Astrocyte (in vitro differentiated cells and primary cell): ENCODE data around the gene MRPS2. TPM values are rescaled to one million over a fixed set of nuclear protein-coding genes. Genes with fewer than 3 reads are reported as not detected.

Experiments used
- DNase-seq: peaks from one replicate; pipeline ENCODE4 v3.0.0-alpha.2; 2010; ENCODE audit warnings: low read depth
- FAIRE-seq: peaks from 2 replicates; lab custom pipeline; 2011; peaks lifted over from hg19 to GRCh38; lab: Jason Lieb, UNC
- H2AFZ ChIP-seq: 2 replicates; pipeline ENCODE4 v1.6.0; 2012; ENCODE audit warnings: low read depth, low read length, inconsistent platforms
- H3K27ac ChIP-seq: 2 replicates; pipeline ENCODE4 v1.5.1; 2011; ENCODE audit warnings: low read depth, low read length, inconsistent platforms
- H3K27me3 ChIP-seq: 2 replicates; pipeline ENCODE4 v1.6.0; 2011; ENCODE audit warnings: low read length, inconsistent platforms; ENCODE audit not compliant: insufficient read depth
- H3K36me3 ChIP-seq: 2 replicates; pipeline ENCODE4 v1.5.1; 2011; ENCODE audit warnings: low read length, inconsistent platforms; ENCODE audit not compliant: insufficient read depth
- H3K4me1 ChIP-seq: 2 replicates; pipeline ENCODE4 v1.5.1; 2011; ENCODE audit warnings: low read length, inconsistent platforms; ENCODE audit not compliant: insufficient read depth
- H3K4me2 ChIP-seq: 2 replicates; pipeline ENCODE4 v1.6.0; 2012; ENCODE audit warnings: low read length, inconsistent platforms
- H3K4me3 ChIP-seq: 2 replicates; pipeline ENCODE4 v1.5.1; 2011; ENCODE audit warnings: low read depth, mild to moderate bottlenecking, low read length, inconsistent platforms; ENCODE audit not compliant: insufficient read depth
- H3K79me2 ChIP-seq: 2 replicates; pipeline ENCODE4 v1.6.0; 2012; ENCODE audit warnings: mild to moderate bottlenecking, low read length, inconsistent platforms; ENCODE audit not compliant: insufficient read depth
- H3K9ac ChIP-seq: 2 replicates; pipeline ENCODE4 v1.6.0; 2012; ENCODE audit warnings: mild to moderate bottlenecking, low read length, inconsistent platforms
- H3K9me3 ChIP-seq: 2 replicates; pipeline ENCODE4 v1.5.1; 2012; ENCODE audit warnings: low read depth, mild to moderate bottlenecking, low read length, inconsistent platforms; ENCODE audit not compliant: insufficient read depth
- H4K20me1 ChIP-seq: 2 replicates; pipeline ENCODE4 v1.6.0; 2012; ENCODE audit warnings: low read length, inconsistent platforms; ENCODE audit not compliant: insufficient read depth
- H3K27ac Mint-ChIP-seq: one replicate; pipeline ENCODE4 v1.8.0; 2021; ENCODE audit warnings: mild to moderate bottlenecking, mixed read lengths; ENCODE audit not compliant: unreplicated experiment
- H3K27me3 Mint-ChIP-seq: one replicate; pipeline ENCODE4 v1.8.0; 2021; ENCODE audit warnings: low read depth, mixed read lengths; ENCODE audit not compliant: unreplicated experiment
- H3K36me3 Mint-ChIP-seq: one replicate; pipeline ENCODE4 v1.8.0; 2021; ENCODE audit warnings: low read depth, mixed read lengths; ENCODE audit not compliant: unreplicated experiment
- H3K4me1 Mint-ChIP-seq: one replicate; pipeline ENCODE4 v1.8.0; 2021; ENCODE audit warnings: low read depth, mixed read lengths; ENCODE audit not compliant: unreplicated experiment
- H3K4me3 Mint-ChIP-seq: one replicate; pipeline ENCODE4 v1.8.0; 2021; ENCODE audit warnings: mild to moderate bottlenecking, moderate library complexity, mixed read lengths; ENCODE audit not compliant: unreplicated experiment
- H3K9me3 Mint-ChIP-seq: one replicate; pipeline ENCODE4 v1.8.0; 2021; ENCODE audit warnings: mild to moderate bottlenecking, mixed read lengths; ENCODE audit not compliant: unreplicated experiment
- CTCF ChIP-seq: IDR thresholded peaks from 2 replicates; pipeline ENCODE4 v1.5.1; 2011; ENCODE audit warnings: low read depth, mild to moderate bottlenecking, inconsistent platforms, low read length, moderate library complexity; ENCODE audit not compliant: insufficient read depth
- EZH2 ChIP-seq: IDR thresholded peaks from 2 replicates; pipeline ENCODE4 v1.6.1; 2012; ENCODE audit warnings: mild to moderate bottlenecking, low read length, inconsistent platforms; ENCODE audit not compliant: insufficient read depth
- total RNA-seq: library from RNA; stranded (reverse); gene quantifications from 2 replicates; pipeline ENCODE4 v1.2.1, GENCODE V29; 2021

Gene MRPS2
- total RNA-seq, 1 donor from 2014 or later = 38.6 TPM

GRCh38 chr9:135494791-135495559 is 5.5 kb upstream of the MRPS2 start:
- TF ChIP-seq EZH2 = no peak
- no peak for TF ChIP-seq CTCF
- Histone ChIP-seq H3K4me3 (no peak overlapping the region), H3K9ac (no peak overlapping the region), H3K27ac (no peak overlapping the region), H3K9me3 (no peaks in the 10 kb centered on the region), H3K27me3 (no peaks in the 10 kb centered on the region), H3K79me2 (no peaks in the 10 kb centered on the region), H3K4me1 (peaks cover 5% of the 10 kb centered on the region), H3K36me3 (no peaks in the 10 kb centered on the region), H3K4me2 (no peak overlapping the region), H2AFZ (no peak overlapping the region), H4K20me1 (no peaks in the 10 kb centered on the region)
- H3K4me1 Mint-ChIP-seq = peaks cover 2% of the 10 kb centered on the region
- DNase-seq (no peak), FAIRE-seq (no peak)
- H3K36me3 Mint-ChIP-seq = no peaks in the 10 kb centered on the region
- no peaks in the 10 kb centered on the region for H3K27me3 Mint-ChIP-seq
- no peak overlapping the region for H3K4me3 Mint-ChIP-seq
- H3K9me3 Mint-ChIP-seq = no peaks in the 10 kb centered on the region
- no peak overlapping the region for H3K27ac Mint-ChIP-seq

GRCh38 chr9:135498381-135499126 is 1.9 kb upstream of the MRPS2 start:
- DNase-seq = no peak
- no peak for FAIRE-seq
- TF ChIP-seq EZH2 (no peak), CTCF (no peak)
- H3K27me3 ChIP-seq = no peaks in the 10 kb centered on the region
- no peaks in the 10 kb centered on the region for H3K9me3 ChIP-seq
- H3K36me3 Mint-ChIP-seq = peaks cover 7% of the 10 kb centered on the region
- H3K79me2 ChIP-seq = peaks cover 27% of the 10 kb centered on the region
- H3K4me1 ChIP-seq = peaks cover 14% of the 10 kb centered on the region
- H3K27ac Mint-ChIP-seq = no peak overlapping the region
- peaks cover 22% of the 10 kb centered on the region for H4K20me1 ChIP-seq
- no peaks in the 10 kb centered on the region for H3K36me3 ChIP-seq
- no peaks in the 10 kb centered on the region for H3K27me3 Mint-ChIP-seq
- H3K4me3 Mint-ChIP-seq = peak overlapping the region; percentile 85
- H3K9ac ChIP-seq = no peak overlapping the region
- H3K4me3 ChIP-seq = no peak overlapping the region
- peaks cover 7% of the 10 kb centered on the region for H3K4me1 Mint-ChIP-seq
- no peak overlapping the region for H3K27ac ChIP-seq
- H3K4me2 ChIP-seq = peak overlapping the region; percentile 93
- no peaks in the 10 kb centered on the region for H3K9me3 Mint-ChIP-seq
- H2AFZ ChIP-seq = peak overlapping the region; percentile 87
